Cerebellar nuclear complex (tissue), 1 donor: ENCODE results near the gene KPTN.

Experiments used
- DNase-seq, 2 experiments: peaks; one replicate each; lab custom pipeline; 2025; lab: John Stamatoyannopoulos, UW

KPTN gene

GRCh38 chr19:47508721-47509120 lies 24.7 kb upstream of the KPTN start:
- no peak for DNase-seq

GRCh38 chr19:47507924-47508553 lies 24.0 kb upstream of the KPTN start:
- DNase-seq = peak in 1 of 2 experiments; percentile 72

- DNase-seq = peak; percentile 77 to 80
Observed at GRCh38 chr19:47507012-47507411, 23.0 kb upstream of the KPTN start.

- DNase-seq = no peak
Observed at GRCh38 chr19:47506459-47506858, 22.4 kb upstream of the KPTN start.

- DNase-seq = no peak
Observed at GRCh38 chr19:47505506-47505905, 21.5 kb upstream of the KPTN start.

- no peak for DNase-seq
Observed at GRCh38 chr19:47503826-47504150, 19.8 kb upstream of the KPTN start.

- DNase-seq = no peak
Observed at GRCh38 chr19:47503130-47503825, 19.3 kb upstream of the KPTN start.

- peak in 1 of 2 experiments; percentile 63 for DNase-seq
Observed at GRCh38 chr19:47499863-47500830, 16.1 kb upstream of the KPTN start.

GRCh38 chr19:47499371-47499770 lies 15.4 kb upstream of the KPTN start:
- no peak for DNase-seq

- DNase-seq = no peak
Observed at GRCh38 chr19:47498561-47498960, 14.5 kb upstream of the KPTN start.

- DNase-seq = no peak
Observed at GRCh38 chr19:47497821-47498520, 14.0 kb upstream of the KPTN start.

GRCh38 chr19:47497050-47497766 lies 13.2 kb upstream of the KPTN start:
- DNase-seq = no peak

- DNase-seq = no peak
Observed at GRCh38 chr19:47495478-47496372, 11.7 kb upstream of the KPTN start.

- no peak for DNase-seq
Observed at GRCh38 chr19:47494729-47495128, 10.7 kb upstream of the KPTN start.

GRCh38 chr19:47494211-47494547 lies 10.2 kb upstream of the KPTN start:
- no peak for DNase-seq

GRCh38 chr19:47493378-47494210 lies 9.6 kb upstream of the KPTN start:
- peak; percentile 80 to 92 for DNase-seq

GRCh38 chr19:47492571-47493377 lies 8.8 kb upstream of the KPTN start:
- DNase-seq = no peak

- no peak for DNase-seq
Observed at GRCh38 chr19:47492137-47492533, 8.1 kb upstream of the KPTN start.
